Suppressor macrophage treated with lipopolysaccharide for 4 hours (primary cell): ENCODE data around the gene ACTL6B.

Source experiments
- DNase-seq: peaks from one replicate; pipeline ENCODE4 v3.0.0-alpha.2; 2020

The ACTL6B gene

GRCh38 chr7:100683659-100684533 is 27.6 kb upstream of the ACTL6B start:
- DNase-seq = no peak

GRCh38 chr7:100682991-100683658 is 26.9 kb upstream of the ACTL6B start:
- DNase-seq = no peak

GRCh38 chr7:100682228-100682741 is 26.0 kb upstream of the ACTL6B start:
- DNase-seq = no peak

- no peak for DNase-seq
These were observed 25.4 kb upstream of the ACTL6B start for GRCh38 chr7:100681491-100682227.

GRCh38 chr7:100680576-100681271 is 24.5 kb upstream of the ACTL6B start:
- no peak for DNase-seq

GRCh38 chr7:100679927-100680575 is 23.8 kb upstream of the ACTL6B start:
- peak; percentile 61 for DNase-seq

GRCh38 chr7:100679129-100679926 is 23.1 kb upstream of the ACTL6B start:
- no peak for DNase-seq

- DNase-seq = no peak
These were observed 22.2 kb upstream of the ACTL6B start for GRCh38 chr7:100678291-100678984.

GRCh38 chr7:100677308-100678267 is 21.3 kb upstream of the ACTL6B start:
- DNase-seq = no peak

- DNase-seq = no peak
These were observed 20.5 kb upstream of the ACTL6B start for GRCh38 chr7:100676501-100677306.

GRCh38 chr7:100675581-100676350 is 19.5 kb upstream of the ACTL6B start:
- peak; percentile 69 for DNase-seq

- DNase-seq = no peak
These were observed 18.8 kb upstream of the ACTL6B start for GRCh38 chr7:100675105-100675451.

- DNase-seq = peak; percentile 43
These were observed 18.3 kb upstream of the ACTL6B start for GRCh38 chr7:100674411-100675104.

GRCh38 chr7:100673942-100674410 is 17.7 kb upstream of the ACTL6B start:
- peak; percentile 53 for DNase-seq

- DNase-seq = peak; percentile 99
These were observed 17.2 kb upstream of the ACTL6B start, which contains the start of gene GNB2 for GRCh38 chr7:100673302-100673941. Gene GNB2, plus strand, starts transcription at chr7:100673740. Its CDS starts 2,526 bp downstream, at chr7:100676266.
